IMR-90 (cell line): Measurements from ENCODE around the gene TRPC4.

ENCODE experiments used
- RFX5 ChIP-seq: IDR thresholded peaks from 2 replicates; pipeline ENCODE4 v1.8.0; 2012; ENCODE audit warnings: low read depth, mild to moderate bottlenecking, low read length, moderate library complexity
- TF ChIP-seq, protein P1 (sequence below): conservative IDR thresholded peaks from 2 replicates; pipeline ENCODE4 v1.5.1; 2012; ENCODE audit warnings: mild to moderate bottlenecking, low read depth, low read length, improper control_type of control experiment

DNA sequence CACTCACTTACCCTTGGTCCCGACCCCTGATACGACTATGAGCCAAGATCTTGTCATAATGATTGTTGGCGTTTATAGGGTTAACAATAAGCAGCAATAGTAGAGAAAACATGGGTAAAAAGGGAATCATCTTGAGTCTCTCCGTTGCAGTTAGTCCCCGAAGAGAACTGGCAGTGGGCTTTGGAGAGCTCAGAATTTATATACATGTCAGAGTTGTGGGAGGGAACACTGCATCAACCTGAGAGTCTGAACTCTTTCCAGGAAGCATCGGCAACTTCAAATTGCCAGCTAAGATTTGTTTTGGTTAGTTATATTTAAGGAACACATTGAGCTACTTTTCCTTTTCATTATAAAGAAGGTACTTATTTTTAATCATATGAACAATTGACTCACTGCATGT is 271.0 kb downstream of the TRPC4 start, which contains the start of gene POSTN:
- TF ChIP-seq, protein P1, sequence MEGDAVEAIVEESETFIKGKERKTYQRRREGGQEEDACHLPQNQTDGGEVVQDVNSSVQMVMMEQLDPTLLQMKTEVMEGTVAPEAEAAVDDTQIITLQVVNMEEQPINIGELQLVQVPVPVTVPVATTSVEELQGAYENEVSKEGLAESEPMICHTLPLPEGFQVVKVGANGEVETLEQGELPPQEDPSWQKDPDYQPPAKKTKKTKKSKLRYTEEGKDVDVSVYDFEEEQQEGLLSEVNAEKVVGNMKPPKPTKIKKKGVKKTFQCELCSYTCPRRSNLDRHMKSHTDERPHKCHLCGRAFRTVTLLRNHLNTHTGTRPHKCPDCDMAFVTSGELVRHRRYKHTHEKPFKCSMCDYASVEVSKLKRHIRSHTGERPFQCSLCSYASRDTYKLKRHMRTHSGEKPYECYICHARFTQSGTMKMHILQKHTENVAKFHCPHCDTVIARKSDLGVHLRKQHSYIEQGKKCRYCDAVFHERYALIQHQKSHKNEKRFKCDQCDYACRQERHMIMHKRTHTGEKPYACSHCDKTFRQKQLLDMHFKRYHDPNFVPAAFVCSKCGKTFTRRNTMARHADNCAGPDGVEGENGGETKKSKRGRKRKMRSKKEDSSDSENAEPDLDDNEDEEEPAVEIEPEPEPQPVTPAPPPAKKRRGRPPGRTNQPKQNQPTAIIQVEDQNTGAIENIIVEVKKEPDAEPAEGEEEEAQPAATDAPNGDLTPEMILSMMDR, result no peak
- TF ChIP-seq RFX5, result no peak
